GM12878 (cell line): ENCODE results near the gene HOTAIR. TPM values are rescaled to one million over a fixed set of nuclear protein-coding genes. Genes with fewer than 3 reads are reported as not detected.

Experiments
- ATAC-seq: fragments of 200-7000 bp; cut with Tn5 transposase; 3 replicates; pipeline ENCODE4 v1.9.1; 2020; ENCODE audit warnings: mild to moderate bottlenecking, moderate library complexity
- BruUV-seq: library from RNA; stranded (reverse); fragments of 400-500 nt; replicated peaks from 2 replicates; lab custom pipeline; 2021; lab: Mats Ljungman, UMichigan
- CTCF ChIA-PET: fragments of 300-600 bp; sonication (Branson Sonifier 250); formaldehyde crosslinking; extraction: SDS; loops from one replicate; lab custom pipeline; 2021; ENCODE audit warnings: inconsistent platforms; lab: Yijun Ruan, JAX
- POLR2A ChIA-PET: fragments of 350-600 bp; formaldehyde crosslinking; extraction: SDS; loops from one replicate; lab custom pipeline; 2021; ENCODE audit warnings: inconsistent platforms; lab: Charles Lee
- RAD21 ChIA-PET: fragments of 300-600 bp; sonication (Branson Sonifier 250); formaldehyde crosslinking; loops from one replicate; lab custom pipeline; 2023; ENCODE audit warnings: antibody characterized with exemption; ENCODE audit not compliant: unreplicated experiment; lab: Charles Lee
- SMC1A ChIA-PET: fragments of 300-600 bp; sonication (Branson Sonifier 250); formaldehyde crosslinking; loops from one replicate; lab custom pipeline; 2023; ENCODE audit not compliant: unreplicated experiment, uncharacterized antibody; lab: Charles Lee
- DNase-seq: peaks from one replicate; pipeline ENCODE4 v3.0.0-alpha.2; 2011; ENCODE audit warnings: low read depth, low spot score
- FAIRE-seq: peaks from 3 replicates; lab custom pipeline; 2011; peaks lifted over from hg19 to GRCh38; lab: Jason Lieb, UNC
- H2AFZ ChIP-seq: 2 replicates; pipeline ENCODE4 v1.6.0; 2011; ENCODE audit warnings: low read depth, low read length, control low read depth; ENCODE audit not compliant: control insufficient read depth
- H3K27ac ChIP-seq: 2 replicates; pipeline ENCODE4 v1.5.1; 2011; ENCODE audit warnings: control low read depth; ENCODE audit not compliant: control insufficient read depth, insufficient read depth
- H3K27me3 ChIP-seq, 2 experiments: replicated peaks in 1 of 2; 2 replicates each; pipeline versions ENCODE4 v1.6.0 to v1.6.1; 2011; ENCODE audit warnings: low read length in 1 of 2; ENCODE audit not compliant: control insufficient read depth in 2 of 2, insufficient read depth in 2 of 2
- H3K36me3 ChIP-seq, 2 experiments: 2 replicates each; pipeline ENCODE4 v1.5.1; 2011; ENCODE audit warnings: low read length in 1 of 2; ENCODE audit not compliant: control insufficient read depth in 2 of 2, insufficient read depth in 2 of 2
- H3K4me1 ChIP-seq: 2 replicates; pipeline ENCODE4 v1.6.1; 2011; ENCODE audit warnings: mild to moderate bottlenecking, low read length, moderate library complexity, mixed read lengths; ENCODE audit not compliant: control insufficient read depth, insufficient read depth
- H3K4me2 ChIP-seq: 2 replicates; pipeline ENCODE4 v1.6.0; 2011; ENCODE audit warnings: control low read depth; ENCODE audit not compliant: control insufficient read depth, insufficient read depth
- H3K4me3 ChIP-seq: fragments of 200-600 bp; sonication (generic); 2 replicates; pipeline ENCODE4 v1.5.1; 2016
- H3K79me2 ChIP-seq: 2 replicates; pipeline ENCODE4 v1.6.0; 2011; ENCODE audit warnings: low read length; ENCODE audit not compliant: control insufficient read depth, insufficient read depth
- H3K9ac ChIP-seq: 2 replicates; pipeline ENCODE4 v1.8.0; 2011; ENCODE audit warnings: low read length, control low read depth, mixed read lengths; ENCODE audit not compliant: control insufficient read depth, insufficient read depth
- H3K9me3 ChIP-seq: replicated peaks from 3 replicates; pipeline ENCODE4 v1.5.1; 2011; ENCODE audit warnings: mild to moderate bottlenecking, low read length; ENCODE audit not compliant: control insufficient read depth, insufficient read depth
- H4K20me1 ChIP-seq: 2 replicates; pipeline ENCODE4 v1.6.0; 2011; ENCODE audit not compliant: control insufficient read depth, insufficient read depth
- CHD1 ChIP-seq: IDR thresholded peaks from 2 replicates; pipeline ENCODE4 v1.6.1; 2012; ENCODE audit warnings: low read depth, low read length, improper control_type of control experiment
- CHD2 ChIP-seq: IDR thresholded peaks from 2 replicates; pipeline ENCODE4 v1.6.1; 2011; ENCODE audit warnings: low read depth, low read length, improper control_type of control experiment, borderline replicate concordance
- CREM ChIP-seq: IDR thresholded peaks from 2 replicates; pipeline ENCODE4 v1.6.1; 2014; ENCODE audit warnings: antibody characterized with exemption, low read depth
- E2F8 ChIP-seq: fragments of 450-650 bp; IDR thresholded peaks from 2 replicates; pipeline ENCODE4 v1.6.1; 2018; ENCODE audit warnings: mild to moderate bottlenecking, low read depth, moderate library complexity; ENCODE audit not compliant: partially characterized antibody
- HDGF ChIP-seq: fragments of 450-650 bp; IDR thresholded peaks from 2 replicates; pipeline ENCODE4 v1.6.1; 2016; ENCODE audit warnings: antibody characterized with exemption
- KDM1A ChIP-seq: fragments of 200-600 bp; sonication (generic); IDR thresholded peaks from 2 replicates; pipeline ENCODE4 v1.6.1; 2016; ENCODE audit warnings: borderline replicate concordance
- KLF5 ChIP-seq: fragments of 450-650 bp; IDR thresholded peaks from 2 replicates; pipeline ENCODE4 v1.6.1; 2014; ENCODE audit warnings: mild to moderate bottlenecking; ENCODE audit not compliant: partially characterized antibody
- POU2F2 ChIP-seq: IDR thresholded peaks from 3 replicates; pipeline ENCODE4 v1.6.1; 2011; ENCODE audit warnings: low read depth, mild to moderate bottlenecking, low read length, borderline replicate concordance
- RAD51 ChIP-seq: fragments of 450-650 bp; IDR thresholded peaks from 2 replicates; pipeline ENCODE4 v1.6.1; 2016; ENCODE audit warnings: moderate library complexity, mild to moderate bottlenecking, inconsistent platforms
- SIN3A ChIP-seq: IDR thresholded peaks from 2 replicates; pipeline ENCODE4 v1.6.1; 2012; ENCODE audit warnings: low read depth, low read length, improper control_type of control experiment
- SREBF2 ChIP-seq: IDR thresholded peaks from 2 replicates; pipeline ENCODE4 v1.6.1; 2012; ENCODE audit warnings: mild to moderate bottlenecking, low read length
- SRF ChIP-seq, 2 experiments: IDR thresholded peaks; 2 replicates each; pipeline ENCODE4 v1.6.1; 2011; ENCODE audit warnings: low read depth in 2 of 2, low read length in 2 of 2, mild to moderate bottlenecking in 1 of 2, moderate library complexity in 1 of 2
- SUPT20H ChIP-seq: IDR thresholded peaks from 2 replicates; pipeline ENCODE4 v1.6.1; 2011; ENCODE audit warnings: low read depth, mild to moderate bottlenecking, low read length, moderate library complexity, borderline replicate concordance; ENCODE audit not compliant: control insufficient read depth
- TCF7 ChIP-seq: IDR thresholded peaks from 2 replicates; pipeline ENCODE4 v1.6.1; 2014; ENCODE audit warnings: antibody characterized with exemption, borderline replicate concordance
- ZBTB33 ChIP-seq: fragments of 450-650 bp; IDR thresholded peaks from 2 replicates; pipeline ENCODE4 v1.6.1; 2017; ENCODE audit warnings: mild to moderate bottlenecking
- ZNF207 ChIP-seq: fragments of 450-650 bp; IDR thresholded peaks from 2 replicates; pipeline ENCODE4 v1.6.1; 2014; ENCODE audit warnings: antibody characterized with exemption, mild to moderate bottlenecking, borderline replicate concordance
- ZNF217 ChIP-seq: fragments of 450-650 bp; IDR thresholded peaks from 2 replicates; pipeline ENCODE4 v1.6.1; 2017; ENCODE audit warnings: antibody characterized with exemption, mild to moderate bottlenecking
- ZNF384 ChIP-seq: IDR thresholded peaks from 2 replicates; pipeline ENCODE4 v1.6.1; 2012; ENCODE audit warnings: low read depth, mild to moderate bottlenecking, low read length, improper control_type of control experiment, borderline replicate concordance
- ZSCAN29 ChIP-seq: fragments of 450-650 bp; IDR thresholded peaks from 2 replicates; pipeline ENCODE4 v1.6.1; 2017; ENCODE audit warnings: mild to moderate bottlenecking, moderate library complexity
- WGBS: methylation state at CpG from one replicate; pipeline ENCODE4 v1.1.6; 2016; ENCODE audit warnings: low lambda C conversion rate; ENCODE audit not compliant: insufficient replicate concordance, insufficient coverage; ENCODE audit errors: missing lambda C conversion rate; 5-methylcytosine and 5-hydroxymethylcytosine counted together
- in situ Hi-C: fragments of 300-500 bp; cut with MboI; formaldehyde crosslinking; loops from 9 replicates; pipeline ENCODE4 v1.14.3; 2018; ENCODE audit warnings: mixed read lengths
- intact Hi-C: fragments of 100-400 bp; cut with micrococcal nuclease; formaldehyde crosslinking; loops from one replicate; pipeline ENCODE4 v1.14.2; 2022; ENCODE audit not compliant: unreplicated experiment
- polyA plus RNA-seq, 11 experiments: library from polyadenylated mRNA; depleted of rRNA in 4 of 11; unstranded in 6 of 11; stranded (reverse) in 5 of 11; fragments of >200 nt; fragmentation: Nextera tagmentation in 4 of 11; fragmentation: Illumina TruSeq in 1 of 11; extraction: Ambion mirVana in 4 of 11; extraction: Trizol in 1 of 11; gene quantifications; 1 replicate in 1 of 11; 2 replicates in 10 of 11; pipeline versions ENCODE4 v1.2.1 to v1.2.3, GENCODE V29; 2011 to 2016; ENCODE audit warnings: inconsistent platforms in 2 of 11, missing spikeins in 2 of 11, low read depth in 1 of 11
- total RNA-seq, 4 experiments: library from RNA; depleted of rRNA in 3 of 4; stranded (reverse); fragments of >200 nt in 3 of 4; fragmentation: Illumina TruSeq in 1 of 4; extraction: Trizol in 1 of 4; gene quantifications; 2 replicates each; pipeline versions ENCODE4 v1.2.1 to v1.2.3, GENCODE V29; 2013 to 2021

The HOTAIR gene
- total and polyA plus RNA-seq, 10 of the 15 experiments (the other 5 are each of a cell fraction or from before 2014, with no cell fraction given): not detected

- POLR2A ChIA-PET: no interaction called here
- no peaks in the 10 kb centered on the region for H3K36me3 ChIP-seq
- FAIRE-seq (no peak), ATAC-seq (no peak), DNase-seq (no peak)
- H3K4me1 ChIP-seq: no peaks in the 10 kb centered on the region
- no peak overlapping the region for H2AFZ ChIP-seq
- WGBS: 19% methylated on average over 51 of the region's 51 CpGs
- H3K4me3 ChIP-seq: no peak overlapping the region
- H3K9ac ChIP-seq: no peak overlapping the region
- H4K20me1 ChIP-seq: no peaks in the 10 kb centered on the region
- in situ Hi-C loops: no loop called here
- TF ChIP-seq CHD1 (no peak), SUPT20H (no peak), ZBTB33 (no peak), RAD51 (no peak), ZNF217 (no peak), SRF (IDR thresholded peaks at IDR 0.05; ENCODE audit: low read depth in 2 of 2, low read length in 2 of 2) (no peak), ZNF384 (no peak), HDGF (no peak), POU2F2 (no peak), TCF7 (no peak), SIN3A (no peak), SREBF2 (no peak), CHD2 (no peak), KLF5 (no peak), E2F8 (no peak), ZNF207 (no peak), KDM1A (no peak), CREM (no peak), ZSCAN29 (no peak)
- SMC1A ChIA-PET: no interaction called here
- H3K9me3 ChIP-seq: no peaks in the 10 kb centered on the region
- H3K79me2 ChIP-seq: no peaks in the 10 kb centered on the region
- intact Hi-C loops: no loop called here
- no peak overlapping the region for H3K4me2 ChIP-seq
- BruUV-seq: no TSS peak
- RAD21 ChIA-PET: interaction anchor here (0.6 kb wide), 1 partner anchor 143 kb away, joined by 3 read pairs; no protein-coding TSS in a partner anchor
- H3K27ac ChIP-seq: no peak overlapping the region
- CTCF ChIA-PET: interaction anchor here (0.7 kb wide), 1 partner anchor 193 kb away, joined by 3 read pairs; no protein-coding TSS in a partner anchor
- H3K27me3 ChIP-seq: peaks cover 19 to 36% of the 10 kb centered on the region in 2 experiments
These were observed 29.6 kb downstream of the HOTAIR start for GRCh38 chr12:53944907-53945847.
